Spleen (tissue), 11 donors: ENCODE data around the gene GRAMD1B. TPM values are rescaled to one million over a fixed set of nuclear protein-coding genes. Genes with fewer than 3 reads are reported as not detected.
A peak's percentile ranks its signal among the peaks of the same experiment; 100 is the strongest.

Experiments used
- DNase-seq: peaks from one replicate; pipeline ENCODE4 v3.0.0-alpha.2; 2020
- H3K27ac ChIP-seq, 8 donors: fragments of 200-600 bp; sonication (generic) in 7 of 8; 1 replicate in 4 of 8; 2 replicates in 4 of 8; pipeline versions ENCODE4 v1.5.0 to v1.8.0; 2016 to 2021; ENCODE audit warnings: inconsistent platforms in 4 of 8, mild to moderate bottlenecking in 4 of 8, moderate library complexity in 1 of 8
- H3K27me3 ChIP-seq, 7 donors: fragments of 200-600 bp; sonication (generic) in 6 of 7; replicated peaks in 1 of 7; 1 replicate in 4 of 7; 2 replicates in 3 of 7; pipeline versions ENCODE4 v1.5.0 to v1.8.0; 2016 to 2021; ENCODE audit warnings: inconsistent platforms in 3 of 7, mild to moderate bottlenecking in 1 of 7
- H3K36me3 ChIP-seq, 6 donors: fragments of 200-600 bp; sonication (generic) in 5 of 6; 1 replicate in 4 of 6; 2 replicates in 2 of 6; pipeline versions ENCODE4 v1.5.0 to v1.8.0; 2016 to 2021; ENCODE audit warnings: inconsistent platforms in 2 of 6
- H3K4me1 ChIP-seq, 6 donors: fragments of 200-600 bp; sonication (generic) in 5 of 6; 1 replicate in 3 of 6; 2 replicates in 3 of 6; pipeline versions ENCODE4 v1.5.0 to v1.8.0; 2016 to 2021; ENCODE audit warnings: inconsistent platforms in 3 of 6
- H3K4me3 ChIP-seq, 8 donors: fragments of 200-600 bp; sonication (generic) in 7 of 8; 1 replicate in 4 of 8; 2 replicates in 4 of 8; pipeline versions ENCODE4 v1.5.0 to v1.8.0; 2016 to 2021; ENCODE audit warnings: inconsistent platforms in 4 of 8, mild to moderate bottlenecking in 4 of 8, moderate library complexity in 2 of 8
- H3K9me3 ChIP-seq, 8 donors: fragments of 200-600 bp; sonication (generic) in 7 of 8; 1 replicate in 4 of 8; 2 replicates in 4 of 8; pipeline versions ENCODE4 v1.5.0 to v1.8.0; 2016 to 2021; ENCODE audit warnings: inconsistent platforms in 4 of 8
- CTCF ChIP-seq, 11 experiments: fragments of 200-600 bp in 7 of 11; fragments of 450-650 bp in 4 of 11; sonication (generic) in 4 of 11; IDR thresholded peaks in 8 of 11; conservative IDR thresholded peaks in 3 of 11; 1 replicate in 7 of 11; 2 replicates in 4 of 11; pipeline versions ENCODE4 v1.4.0 to v1.8.0; 2016 to 2021; ENCODE audit warnings: antibody characterized with exemption in 11 of 11, inconsistent platforms in 4 of 11, mild to moderate bottlenecking in 1 of 11
- POLR2A ChIP-seq, 3 donors: fragments of 450-650 bp; IDR thresholded peaks; one replicate each; pipeline ENCODE4 v1.5.1; 2017; ENCODE audit warnings: antibody characterized with exemption in 3 of 3, mild to moderate bottlenecking in 1 of 3
- POLR2AphosphoS5 ChIP-seq, 3 donors: sonication (generic); formaldehyde crosslinking; IDR thresholded peaks; one replicate each; pipeline ENCODE4 v1.5.1; 2017; ENCODE audit warnings: antibody characterized with exemption in 3 of 3
- WGBS, 5 donors: extraction: QIAGEN DNeasy Blood & Tissue Kit in 3 of 5; methylation state at CpG; one replicate each; pipeline versions ENCODE4 v1.1.5 to v1.1.7; 2013 to 2018; 5-methylcytosine and 5-hydroxymethylcytosine counted together
- intact Hi-C: fragments of 100-400 bp; cut with DNase I; formaldehyde crosslinking; loops from one replicate; pipeline ENCODE4 v1.15.0; 2023; ENCODE audit warnings: low total_unique reads
- polyA plus RNA-seq, 3 donors: library from polyadenylated mRNA; stranded (reverse); fragments of 200-250 nt; gene quantifications; one replicate each; pipeline ENCODE4 v1.2.1, GENCODE V29; 2013
- total RNA-seq, 7 donors: library from RNA; depleted of rRNA in 3 of 7; stranded (reverse); fragments of >200 nt in 3 of 7; fragmentation: NEBNext Ultra II Directional in 4 of 7; extraction: Animal tissue kit (Norgen Biotek cat#: 25700) in 4 of 7; gene quantifications; one replicate each; pipeline versions ENCODE4 v1.1.0 to v1.2.1, GENCODE V29; 2016 to 2021
- donor health status: healthy with polysubstance abuse.
- donor health status: DM: no; HTN: no; CAD: no; lungs with moderate emphysema.
- donor health status: DM: no; HTN: no; CAD: no.
- donor health status: Bipolar disorder and iron deficiency.
- donor health status: healthy.
- donor health status: DM: no; HTN: no; CAD: no.
- donor health status: DM: yes; HTN: yes; CAD: no.

The GRAMD1B gene
- total and polyA plus RNA-seq, 10 donors, result 1.7 to 15.6 (median 7.5) TPM

- H3K27ac ChIP-seq, result no peak overlapping the region
- no peak overlapping the region for H3K4me3 ChIP-seq
- no peaks in the 10 kb centered on the region for H3K9me3 ChIP-seq
- peaks cover 0 to 5% (median 0%) of the 10 kb centered on the region in 6 donors for H3K36me3 ChIP-seq
- intact Hi-C loops, result loop anchor here (10.0 kb wide), 1 partner anchor 129 kb away; no protein-coding TSS in a partner anchor
- 70 to 87% (median 76%) methylated on average over 7 of the region's 7 CpGs for WGBS, 5 donors
- no peak for DNase-seq
- peaks cover 4 to 16% (median 13%) of the 10 kb centered on the region in 6 donors for H3K4me1 ChIP-seq
- no peaks in the 10 kb centered on the region for H3K27me3 ChIP-seq
- TF ChIP-seq POLR2AphosphoS5 (IDR thresholded peaks at IDR 0.05) (no peak), CTCF (IDR thresholded peaks at IDR 0.05 in 8 of 11, conservative IDR thresholded peaks at IDR 0.05 in 3 of 11) (no peak), POLR2A (IDR thresholded peaks at IDR 0.05) (no peak)
Observed at GRCh38 chr11:123575441-123575840, 145.4 kb downstream of the GRAMD1B start.

- DNase-seq, result no peak
- no peak for TF ChIP-seq POLR2AphosphoS5 (IDR thresholded peaks at IDR 0.05)
- TF ChIP-seq CTCF (IDR thresholded peaks at IDR 0.05 in 8 of 11, conservative IDR thresholded peaks at IDR 0.05 in 3 of 11), result no peak
- TF ChIP-seq POLR2A (IDR thresholded peaks at IDR 0.05), result no peak
- H3K36me3 ChIP-seq, result peaks cover 0 to 5% (median 0%) of the 10 kb centered on the region in 6 donors
- no peak overlapping the region for H3K27ac ChIP-seq
- H3K4me1 ChIP-seq, result peaks cover 4 to 23% (median 18%) of the 10 kb centered on the region in 6 donors
- H3K27me3 ChIP-seq, result peaks cover 0 to 5% (median 0%) of the 10 kb centered on the region in 7 donors
- intact Hi-C loops, result loop anchor here (10.0 kb wide), 1 partner anchor 129 kb away; no protein-coding TSS in a partner anchor
- H3K4me3 ChIP-seq, result no peak overlapping the region
- WGBS, 5 donors, result 38 to 54% (median 41%) methylated on average over 3 of the region's 3 CpGs
- no peaks in the 10 kb centered on the region for H3K9me3 ChIP-seq
Observed at GRCh38 chr11:123576082-123576481, 146.0 kb downstream of the GRAMD1B start.

- TF ChIP-seq POLR2AphosphoS5 (IDR thresholded peaks at IDR 0.05) (no peak), CTCF (IDR thresholded peaks at IDR 0.05 in 8 of 11, conservative IDR thresholded peaks at IDR 0.05 in 3 of 11) (no peak), POLR2A (IDR thresholded peaks at IDR 0.05) (no peak)
- H3K36me3 ChIP-seq, result peaks cover 0 to 5% (median 0%) of the 10 kb centered on the region in 6 donors
- peak overlapping the region in 1 of 8 donors; percentile 42 for H3K4me3 ChIP-seq
- no peaks in the 10 kb centered on the region for H3K9me3 ChIP-seq
- no peak for DNase-seq
- H3K27ac ChIP-seq, result no peak overlapping the region
- H3K4me1 ChIP-seq, result peaks cover 4 to 24% (median 18%) of the 10 kb centered on the region in 6 donors
- 18 to 31% (median 24%) methylated on average over 3 of the region's 3 CpGs for WGBS, 5 donors
- intact Hi-C loops, result loop anchor here (10.0 kb wide), 1 partner anchor 128 kb away; no protein-coding TSS in a partner anchor
- H3K27me3 ChIP-seq, result peaks cover 0 to 9% (median 0%) of the 10 kb centered on the region in 7 donors
Observed at GRCh38 chr11:123576501-123576900, 146.4 kb downstream of the GRAMD1B start.

GRCh38 chr11:123577081-123577598 is 147.1 kb downstream of the GRAMD1B start:
- peak overlapping the region in 1 of 8 donors; percentile 42 for H3K4me3 ChIP-seq
- 54 to 60% (median 57%) methylated on average over 37 of the region's 37 CpGs for WGBS, 5 donors
- peaks cover 0 to 16% (median 0%) of the 10 kb centered on the region in 7 donors for H3K27me3 ChIP-seq
- peak; percentile 59 to 94 (median 81) for TF ChIP-seq CTCF (IDR thresholded peaks at IDR 0.05 in 8 of 11, conservative IDR thresholded peaks at IDR 0.05 in 3 of 11)
- no peak for TF ChIP-seq POLR2A (IDR thresholded peaks at IDR 0.05)
- TF ChIP-seq POLR2AphosphoS5 (IDR thresholded peaks at IDR 0.05), result peak in 1 of 3 donors; percentile 33
- H3K4me1 ChIP-seq, result peaks cover 4 to 24% (median 18%) of the 10 kb centered on the region in 6 donors
- no peak overlapping the region for H3K27ac ChIP-seq
- H3K9me3 ChIP-seq, result no peaks in the 10 kb centered on the region
- H3K36me3 ChIP-seq, result peaks cover 0 to 5% (median 0%) of the 10 kb centered on the region in 6 donors
- intact Hi-C loops, result loop anchor here (10.0 kb wide), 1 partner anchor 128 kb away; no protein-coding TSS in a partner anchor
- DNase-seq, result peak; percentile 92
